Neural progenitor cell (in vitro differentiated cells): ENCODE results near the gene UBALD2.

Source experiments
- EZH2 ChIP-seq: fragments of 200-600 bp; sonication (generic); IDR thresholded peaks from 2 replicates; pipeline ENCODE4 v1.6.1; 2017; ENCODE audit warnings: antibody characterized with exemption, mild to moderate bottlenecking, moderate library complexity
- TF ChIP-seq, protein P1 (sequence below): fragments of 200-600 bp; sonication (generic); IDR thresholded peaks from 2 replicates; pipeline ENCODE4 v1.5.1; 2017; ENCODE audit warnings: antibody characterized with exemption, mild to moderate bottlenecking

DNA sequence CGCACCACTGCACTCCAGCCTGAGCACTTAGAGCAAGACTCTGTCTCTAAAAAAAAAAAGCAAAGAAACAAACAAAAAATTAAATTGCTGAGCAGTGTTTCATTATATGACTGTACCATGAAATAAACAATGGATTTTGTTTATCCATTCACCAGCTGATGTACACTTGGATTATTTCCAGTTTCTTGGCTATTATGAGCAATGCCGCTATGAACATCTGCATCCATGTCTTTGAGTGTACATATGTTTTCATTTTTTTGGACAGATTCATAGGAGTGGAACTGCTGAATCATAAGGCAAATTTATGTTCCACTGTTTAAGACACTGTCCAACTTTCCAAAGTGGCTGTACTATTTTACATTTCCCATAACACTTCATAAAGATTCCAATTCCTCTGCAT, 32.8 kb upstream of the UBALD2 start:
- TF ChIP-seq, protein P1, sequence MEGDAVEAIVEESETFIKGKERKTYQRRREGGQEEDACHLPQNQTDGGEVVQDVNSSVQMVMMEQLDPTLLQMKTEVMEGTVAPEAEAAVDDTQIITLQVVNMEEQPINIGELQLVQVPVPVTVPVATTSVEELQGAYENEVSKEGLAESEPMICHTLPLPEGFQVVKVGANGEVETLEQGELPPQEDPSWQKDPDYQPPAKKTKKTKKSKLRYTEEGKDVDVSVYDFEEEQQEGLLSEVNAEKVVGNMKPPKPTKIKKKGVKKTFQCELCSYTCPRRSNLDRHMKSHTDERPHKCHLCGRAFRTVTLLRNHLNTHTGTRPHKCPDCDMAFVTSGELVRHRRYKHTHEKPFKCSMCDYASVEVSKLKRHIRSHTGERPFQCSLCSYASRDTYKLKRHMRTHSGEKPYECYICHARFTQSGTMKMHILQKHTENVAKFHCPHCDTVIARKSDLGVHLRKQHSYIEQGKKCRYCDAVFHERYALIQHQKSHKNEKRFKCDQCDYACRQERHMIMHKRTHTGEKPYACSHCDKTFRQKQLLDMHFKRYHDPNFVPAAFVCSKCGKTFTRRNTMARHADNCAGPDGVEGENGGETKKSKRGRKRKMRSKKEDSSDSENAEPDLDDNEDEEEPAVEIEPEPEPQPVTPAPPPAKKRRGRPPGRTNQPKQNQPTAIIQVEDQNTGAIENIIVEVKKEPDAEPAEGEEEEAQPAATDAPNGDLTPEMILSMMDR: no peak
- TF ChIP-seq EZH2: no peak
